ENCODE measurements around the gene ZNF791. TPM values are rescaled to one million over a fixed set of nuclear protein-coding genes. Genes with fewer than 3 reads are reported as not detected.

Gene ZNF791
- total and polyA plus RNA-seq, 2 of the 13 experiments (the other 11 are each of a cell fraction or from before 2014, with no cell fraction given): 12.8 to 17.4 TPM

DNA sequence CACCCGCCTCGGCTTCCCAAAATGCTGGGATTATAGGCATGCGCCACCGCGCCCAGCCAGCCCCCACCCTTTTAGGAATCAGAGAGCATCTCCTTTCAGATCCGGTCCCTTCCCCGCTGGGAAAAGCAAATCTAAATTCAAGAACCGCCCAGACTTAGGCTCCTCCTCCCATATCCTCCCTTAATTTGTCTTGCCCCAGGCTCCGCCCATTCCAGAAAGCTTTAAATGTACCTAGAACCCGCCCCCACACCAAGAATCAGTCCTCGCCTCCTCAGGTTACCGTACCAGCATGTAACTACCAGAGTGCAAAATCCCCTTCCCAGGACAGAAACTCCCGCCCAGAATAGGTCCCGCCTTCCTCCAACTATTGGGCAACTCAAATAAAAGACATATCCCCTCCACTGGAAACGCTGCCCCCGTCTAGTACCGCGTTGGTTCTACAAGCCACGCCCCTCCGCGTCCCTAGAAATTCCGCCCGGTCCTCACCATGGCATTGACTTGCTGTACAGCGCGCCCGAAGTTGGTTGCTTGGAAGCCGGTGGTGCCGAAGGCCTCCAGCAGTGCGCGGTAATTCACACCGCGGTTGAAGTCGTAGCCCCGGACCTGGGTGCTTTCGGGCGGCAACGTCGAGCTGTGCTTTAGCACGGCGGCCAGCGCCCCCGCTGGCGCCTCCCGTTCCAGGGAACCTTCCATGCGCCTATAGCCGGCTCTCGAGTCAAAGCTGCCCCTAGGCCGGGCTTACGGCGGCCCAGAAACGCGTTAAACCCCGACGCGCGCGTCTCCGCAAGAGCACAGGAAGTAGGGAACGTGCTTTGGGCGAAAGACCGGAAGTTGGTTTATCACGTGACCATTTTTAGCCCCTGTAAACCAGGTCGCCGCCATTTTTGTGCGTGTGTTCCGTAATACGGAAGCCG lies 70.6 kb downstream of the ZNF791 start, which contains the start of gene DHPS (continued):
- TF ChIP-seq KLF6 (CRISPR knock-in tag; IDR thresholded peaks at IDR 0.05) (peak; percentile 46; the same call in 1 of the 2 replicates), ZNF780A (CRISPR knock-in tag; IDR thresholded peaks at IDR 0.05) (no peak), ZNF264 (CRISPR knock-in tag; IDR thresholded peaks at IDR 0.05) (peak; percentile 2; the same call in 1 of the 2 replicates), KMT2A (CRISPR knock-in tag; IDR thresholded peaks at IDR 0.05) (peak; percentile 47; the same call in 1 of the 2 replicates), NFYC (CRISPR knock-in tag; IDR thresholded peaks at IDR 0.05) (peak; percentile 63), REL (CRISPR knock-in tag; conservative IDR thresholded peaks at IDR 0.05) (peak; percentile 79; the same call in 1 of the 2 replicates), ZNF776 (CRISPR knock-in tag; IDR thresholded peaks at IDR 0.05) (peak; percentile 59; the same call in 1 of the 2 replicates), FIP1L1 (IDR thresholded peaks at IDR 0.05; ENCODE audit: borderline replicate concordance, insufficient read depth, low read depth, low read length) (0 out of 2 replicates have a peak, but pooled peaks have one; percentile 64), ZNF430 (CRISPR knock-in tag; IDR thresholded peaks at IDR 0.05) (0 out of 2 replicates have a peak, but pooled peaks have one; percentile 56), CCDC6 (CRISPR knock-in tag; IDR thresholded peaks at IDR 0.05) (no peak), SOX13 (IDR thresholded peaks at IDR 0.05) (peak; percentile 32; the same call in 1 of the 2 replicates), SOX13 (CRISPR knock-in tag; conservative IDR thresholded peaks at IDR 0.05 in 1 of 2, IDR thresholded peaks at IDR 0.05 in 1 of 2) (no peak; a peak in 1 of 4 replicates), ELF1 (CRISPR knock-in tag; IDR thresholded peaks at IDR 0.05) (peak; percentile 83), HCFC1 (IDR thresholded peaks at IDR 0.05; ENCODE audit: low read depth, low read length) (peak; percentile 64; the same call in 1 of the 2 replicates), GABPB1 (CRISPR knock-in tag; IDR thresholded peaks at IDR 0.05) (peak; percentile 95), ZNF737 (CRISPR knock-in tag; IDR thresholded peaks at IDR 0.05; ENCODE audit: borderline replicate concordance) (peak; percentile 84; the same call in 1 of the 2 replicates), GATAD1 (CRISPR knock-in tag; IDR thresholded peaks at IDR 0.05) (peak; percentile 89)
- TF ChIP-seq, protein P1, sequence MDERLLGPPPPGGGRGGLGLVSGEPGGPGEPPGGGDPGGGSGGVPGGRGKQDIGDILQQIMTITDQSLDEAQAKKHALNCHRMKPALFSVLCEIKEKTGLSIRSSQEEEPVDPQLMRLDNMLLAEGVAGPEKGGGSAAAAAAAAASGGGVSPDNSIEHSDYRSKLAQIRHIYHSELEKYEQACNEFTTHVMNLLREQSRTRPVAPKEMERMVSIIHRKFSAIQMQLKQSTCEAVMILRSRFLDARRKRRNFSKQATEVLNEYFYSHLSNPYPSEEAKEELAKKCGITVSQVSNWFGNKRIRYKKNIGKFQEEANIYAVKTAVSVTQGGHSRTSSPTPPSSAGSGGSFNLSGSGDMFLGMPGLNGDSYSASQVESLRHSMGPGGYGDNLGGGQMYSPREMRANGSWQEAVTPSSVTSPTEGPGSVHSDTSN (CRISPR knock-in tag; IDR thresholded peaks at IDR 0.05): no peak
- TF ChIP-seq, protein P2, sequence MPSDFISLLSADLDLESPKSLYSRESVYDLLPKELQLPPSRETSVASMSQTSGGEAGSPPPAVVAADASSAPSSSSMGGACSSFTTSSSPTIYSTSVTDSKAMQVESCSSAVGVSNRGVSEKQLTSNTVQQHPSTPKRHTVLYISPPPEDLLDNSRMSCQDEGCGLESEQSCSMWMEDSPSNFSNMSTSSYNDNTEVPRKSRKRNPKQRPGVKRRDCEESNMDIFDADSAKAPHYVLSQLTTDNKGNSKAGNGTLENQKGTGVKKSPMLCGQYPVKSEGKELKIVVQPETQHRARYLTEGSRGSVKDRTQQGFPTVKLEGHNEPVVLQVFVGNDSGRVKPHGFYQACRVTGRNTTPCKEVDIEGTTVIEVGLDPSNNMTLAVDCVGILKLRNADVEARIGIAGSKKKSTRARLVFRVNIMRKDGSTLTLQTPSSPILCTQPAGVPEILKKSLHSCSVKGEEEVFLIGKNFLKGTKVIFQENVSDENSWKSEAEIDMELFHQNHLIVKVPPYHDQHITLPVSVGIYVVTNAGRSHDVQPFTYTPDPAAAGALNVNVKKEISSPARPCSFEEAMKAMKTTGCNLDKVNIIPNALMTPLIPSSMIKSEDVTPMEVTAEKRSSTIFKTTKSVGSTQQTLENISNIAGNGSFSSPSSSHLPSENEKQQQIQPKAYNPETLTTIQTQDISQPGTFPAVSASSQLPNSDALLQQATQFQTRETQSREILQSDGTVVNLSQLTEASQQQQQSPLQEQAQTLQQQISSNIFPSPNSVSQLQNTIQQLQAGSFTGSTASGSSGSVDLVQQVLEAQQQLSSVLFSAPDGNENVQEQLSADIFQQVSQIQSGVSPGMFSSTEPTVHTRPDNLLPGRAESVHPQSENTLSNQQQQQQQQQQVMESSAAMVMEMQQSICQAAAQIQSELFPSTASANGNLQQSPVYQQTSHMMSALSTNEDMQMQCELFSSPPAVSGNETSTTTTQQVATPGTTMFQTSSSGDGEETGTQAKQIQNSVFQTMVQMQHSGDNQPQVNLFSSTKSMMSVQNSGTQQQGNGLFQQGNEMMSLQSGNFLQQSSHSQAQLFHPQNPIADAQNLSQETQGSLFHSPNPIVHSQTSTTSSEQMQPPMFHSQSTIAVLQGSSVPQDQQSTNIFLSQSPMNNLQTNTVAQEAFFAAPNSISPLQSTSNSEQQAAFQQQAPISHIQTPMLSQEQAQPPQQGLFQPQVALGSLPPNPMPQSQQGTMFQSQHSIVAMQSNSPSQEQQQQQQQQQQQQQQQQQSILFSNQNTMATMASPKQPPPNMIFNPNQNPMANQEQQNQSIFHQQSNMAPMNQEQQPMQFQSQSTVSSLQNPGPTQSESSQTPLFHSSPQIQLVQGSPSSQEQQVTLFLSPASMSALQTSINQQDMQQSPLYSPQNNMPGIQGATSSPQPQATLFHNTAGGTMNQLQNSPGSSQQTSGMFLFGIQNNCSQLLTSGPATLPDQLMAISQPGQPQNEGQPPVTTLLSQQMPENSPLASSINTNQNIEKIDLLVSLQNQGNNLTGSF (CRISPR knock-in tag; IDR thresholded peaks at IDR 0.05): 0 out of 2 replicates have a peak, but pooled peaks have one; percentile 37
- TF ChIP-seq, protein P3, sequence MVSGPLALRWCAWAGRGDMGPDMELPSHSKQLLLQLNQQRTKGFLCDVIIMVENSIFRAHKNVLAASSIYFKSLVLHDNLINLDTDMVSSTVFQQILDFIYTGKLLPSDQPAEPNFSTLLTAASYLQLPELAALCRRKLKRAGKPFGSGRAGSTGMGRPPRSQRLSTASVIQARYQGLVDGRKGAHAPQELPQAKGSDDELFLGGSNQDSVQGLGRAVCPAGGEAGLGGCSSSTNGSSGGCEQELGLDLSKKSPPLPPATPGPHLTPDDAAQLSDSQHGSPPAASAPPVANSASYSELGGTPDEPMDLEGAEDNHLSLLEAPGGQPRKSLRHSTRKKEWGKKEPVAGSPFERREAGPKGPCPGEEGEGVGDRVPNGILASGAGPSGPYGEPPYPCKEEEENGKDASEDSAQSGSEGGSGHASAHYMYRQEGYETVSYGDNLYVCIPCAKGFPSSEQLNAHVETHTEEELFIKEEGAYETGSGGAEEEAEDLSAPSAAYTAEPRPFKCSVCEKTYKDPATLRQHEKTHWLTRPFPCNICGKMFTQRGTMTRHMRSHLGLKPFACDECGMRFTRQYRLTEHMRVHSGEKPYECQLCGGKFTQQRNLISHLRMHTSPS (CRISPR knock-in tag; IDR thresholded peaks at IDR 0.05; ENCODE audit: low read depth): no peak
